GM19397 (cell line): ENCODE measurements around the gene PPP1R9B.

Experiments
- ATAC-seq: cut with Tn5 transposase; IDR thresholded peaks from one replicate; pipeline ENCODE4 v1.9.1; 2021; ENCODE audit warnings: mild to moderate bottlenecking, moderate library complexity; ENCODE audit not compliant: unreplicated experiment

PPP1R9B gene

GRCh38 chr17:50144845-50145531 is 5.5 kb downstream of the PPP1R9B start:
- no peak for ATAC-seq

- ATAC-seq: no peak
These were observed 6.1 kb downstream of the PPP1R9B start for GRCh38 chr17:50144355-50144754.

GRCh38 chr17:50143461-50144176 is 6.9 kb downstream of the PPP1R9B start:
- no peak for ATAC-seq

GRCh38 chr17:50141745-50142110 is 8.7 kb downstream of the PPP1R9B start:
- ATAC-seq: no peak

- no peak for ATAC-seq
These were observed 9.3 kb downstream of the PPP1R9B start for GRCh38 chr17:50141026-50141744.

- ATAC-seq: no peak
These were observed 10.3 kb downstream of the PPP1R9B start for GRCh38 chr17:50139950-50140885.

- ATAC-seq: no peak
These were observed 11.2 kb downstream of the PPP1R9B start for GRCh38 chr17:50139185-50139783.

GRCh38 chr17:50137042-50137441 is 13.4 kb downstream of the PPP1R9B start:
- no peak for ATAC-seq

- ATAC-seq: no peak
These were observed 14.3 kb downstream of the PPP1R9B start for GRCh38 chr17:50136096-50136687.

GRCh38 chr17:50135316-50136095 is 15.0 kb downstream of the PPP1R9B start:
- ATAC-seq: no peak

GRCh38 chr17:50134206-50135110 is 16.0 kb downstream of the PPP1R9B start:
- no peak for ATAC-seq

- no peak for ATAC-seq
These were observed 16.7 kb downstream of the PPP1R9B start for GRCh38 chr17:50133769-50134099.

- ATAC-seq: no peak
These were observed 17.3 kb downstream of the PPP1R9B start for GRCh38 chr17:50133028-50133768.

GRCh38 chr17:50132104-50132794 is 18.2 kb downstream of the PPP1R9B start:
- ATAC-seq: no peak

- ATAC-seq: no peak
These were observed 19.7 kb downstream of the PPP1R9B start for GRCh38 chr17:50130559-50131305.
